SK-N-MC (cell line): ENCODE measurements around the gene HNF4A.

Experiments used
- EZH2 ChIP-seq: fragments of 200-600 bp; sonication (generic); IDR thresholded peaks from one replicate; pipeline ENCODE4 v1.6.1; 2017; ENCODE audit warnings: antibody characterized with exemption
- POLR2AphosphoS5 ChIP-seq: IDR thresholded peaks from 2 replicates; pipeline ENCODE4 v1.6.1; 2012; ENCODE audit warnings: mild to moderate bottlenecking, low read depth, low read length, borderline replicate concordance

DNA sequence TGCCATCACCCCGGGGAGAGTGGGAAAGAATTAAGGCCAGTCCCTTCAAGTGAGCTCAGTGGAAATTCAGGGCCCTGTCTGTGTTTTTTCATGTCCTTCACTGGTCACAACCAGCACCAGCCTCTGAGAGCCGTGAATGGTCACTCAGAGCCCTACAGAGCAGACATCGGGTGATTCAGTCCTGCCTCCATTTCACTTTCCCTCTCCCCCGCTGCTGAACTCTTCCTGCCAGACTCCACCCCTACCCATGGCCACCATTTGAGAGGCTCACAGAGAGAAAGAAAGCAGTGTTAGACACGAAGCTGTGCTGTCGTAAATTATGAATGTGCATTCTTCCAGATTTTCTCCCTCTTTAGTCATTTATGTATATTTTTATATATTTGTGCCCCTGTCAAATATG lies 13.3 kb upstream of the HNF4A start:
- TF ChIP-seq POLR2AphosphoS5 (no peak), EZH2 (no peak)
